Vagina (tissue), 2 donors: ENCODE measurements around the gene ANAPC5. TPM values are rescaled to one million over a fixed set of nuclear protein-coding genes. Genes with fewer than 3 reads are reported as not detected.
"Not testable (repeated sequence)": the region's sequence is repeated elsewhere in the genome, so short reads cannot be mapped to it uniquely, and the experiment has no call there.

Experiments used
- DNase-seq, 2 donors: peaks; one replicate each; pipeline ENCODE4 v3.0.0-alpha.2; 2017; ENCODE audit errors: extremely low spot score in 2 of 2
- H3K27ac ChIP-seq: fragments of 200-600 bp; sonication (generic); one replicate; pipeline ENCODE4 v1.5.1; 2019
- H3K27me3 ChIP-seq: fragments of 200-600 bp; sonication (generic); one replicate; pipeline ENCODE4 v1.5.1; 2019
- H3K36me3 ChIP-seq, 2 donors: fragments of 200-600 bp; sonication (generic); one replicate each; pipeline ENCODE4 v1.5.1; 2017 to 2019
- H3K4me1 ChIP-seq: fragments of 200-600 bp; sonication (generic); one replicate; pipeline ENCODE4 v1.5.1; 2019
- H3K4me3 ChIP-seq, 2 donors: fragments of 200-600 bp; sonication (generic); 1 replicate in 1 of 2; 2 replicates in 1 of 2; pipeline ENCODE4 v1.5.1; 2016 to 2019
- H3K9me3 ChIP-seq: fragments of 200-600 bp; sonication (generic); one replicate; pipeline ENCODE4 v1.5.1; 2019
- POLR2A ChIP-seq, 2 donors: fragments of 450-650 bp; IDR thresholded peaks; one replicate each; pipeline ENCODE4 v1.6.1; 2017; ENCODE audit warnings: antibody characterized with exemption in 2 of 2, mild to moderate bottlenecking in 2 of 2, moderate library complexity in 2 of 2
- POLR2AphosphoS5 ChIP-seq, 2 donors: sonication (generic); formaldehyde crosslinking; IDR thresholded peaks; one replicate each; pipeline ENCODE4 v1.9.0; 2017; ENCODE audit warnings: antibody characterized with exemption in 2 of 2, mild to moderate bottlenecking in 2 of 2, low read depth in 1 of 2; ENCODE audit not compliant: insufficient read depth in 1 of 2
- intact Hi-C: fragments of 100-400 bp; cut with DNase I; formaldehyde crosslinking; loops from one replicate; pipeline ENCODE4 v1.15.1; 2023
- total RNA-seq: library from RNA; depleted of rRNA; stranded (reverse); fragments of >200 nt; gene quantifications from one replicate; pipeline ENCODE4 v1.2.3, GENCODE V29; 2016
- TF ChIP-seq, protein P1 (sequence below), 3 experiments: fragments of 450-650 bp in 2 of 3; fragments of 200-600 bp in 1 of 3; sonication (generic) in 1 of 3; IDR thresholded peaks; one replicate each; pipeline ENCODE4 v1.5.1; 2017 to 2019; ENCODE audit warnings: antibody characterized with exemption in 3 of 3, mild to moderate bottlenecking in 2 of 3, moderate library complexity in 2 of 3

The ANAPC5 gene
- total RNA-seq, 1 donor from 2014 or later, result 143 TPM

- H3K9me3 ChIP-seq, result no peaks in the 10 kb centered on the region
- peaks cover 54% of the 10 kb centered on the region for H3K4me1 ChIP-seq
- no peaks in the 10 kb centered on the region for H3K27me3 ChIP-seq
- no peak overlapping the region for H3K4me3 ChIP-seq
- peak overlapping the region; percentile 80 for H3K27ac ChIP-seq
- intact Hi-C loops, result no loop called here
- no peaks in the 10 kb centered on the region for H3K36me3 ChIP-seq
- TF ChIP-seq, protein P1, sequence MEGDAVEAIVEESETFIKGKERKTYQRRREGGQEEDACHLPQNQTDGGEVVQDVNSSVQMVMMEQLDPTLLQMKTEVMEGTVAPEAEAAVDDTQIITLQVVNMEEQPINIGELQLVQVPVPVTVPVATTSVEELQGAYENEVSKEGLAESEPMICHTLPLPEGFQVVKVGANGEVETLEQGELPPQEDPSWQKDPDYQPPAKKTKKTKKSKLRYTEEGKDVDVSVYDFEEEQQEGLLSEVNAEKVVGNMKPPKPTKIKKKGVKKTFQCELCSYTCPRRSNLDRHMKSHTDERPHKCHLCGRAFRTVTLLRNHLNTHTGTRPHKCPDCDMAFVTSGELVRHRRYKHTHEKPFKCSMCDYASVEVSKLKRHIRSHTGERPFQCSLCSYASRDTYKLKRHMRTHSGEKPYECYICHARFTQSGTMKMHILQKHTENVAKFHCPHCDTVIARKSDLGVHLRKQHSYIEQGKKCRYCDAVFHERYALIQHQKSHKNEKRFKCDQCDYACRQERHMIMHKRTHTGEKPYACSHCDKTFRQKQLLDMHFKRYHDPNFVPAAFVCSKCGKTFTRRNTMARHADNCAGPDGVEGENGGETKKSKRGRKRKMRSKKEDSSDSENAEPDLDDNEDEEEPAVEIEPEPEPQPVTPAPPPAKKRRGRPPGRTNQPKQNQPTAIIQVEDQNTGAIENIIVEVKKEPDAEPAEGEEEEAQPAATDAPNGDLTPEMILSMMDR (IDR thresholded peaks at IDR 0.05), result no peak
- TF ChIP-seq POLR2AphosphoS5 (IDR thresholded peaks at IDR 0.05; ENCODE audit: insufficient read depth in 1 of 2, low read depth in 1 of 2) (no peak), POLR2A (IDR thresholded peaks at IDR 0.05) (no peak)
- no peak for DNase-seq
Observed at GRCh38 chr12:121285856-121286255, 66.4 kb downstream of the ANAPC5 start.

DNA sequence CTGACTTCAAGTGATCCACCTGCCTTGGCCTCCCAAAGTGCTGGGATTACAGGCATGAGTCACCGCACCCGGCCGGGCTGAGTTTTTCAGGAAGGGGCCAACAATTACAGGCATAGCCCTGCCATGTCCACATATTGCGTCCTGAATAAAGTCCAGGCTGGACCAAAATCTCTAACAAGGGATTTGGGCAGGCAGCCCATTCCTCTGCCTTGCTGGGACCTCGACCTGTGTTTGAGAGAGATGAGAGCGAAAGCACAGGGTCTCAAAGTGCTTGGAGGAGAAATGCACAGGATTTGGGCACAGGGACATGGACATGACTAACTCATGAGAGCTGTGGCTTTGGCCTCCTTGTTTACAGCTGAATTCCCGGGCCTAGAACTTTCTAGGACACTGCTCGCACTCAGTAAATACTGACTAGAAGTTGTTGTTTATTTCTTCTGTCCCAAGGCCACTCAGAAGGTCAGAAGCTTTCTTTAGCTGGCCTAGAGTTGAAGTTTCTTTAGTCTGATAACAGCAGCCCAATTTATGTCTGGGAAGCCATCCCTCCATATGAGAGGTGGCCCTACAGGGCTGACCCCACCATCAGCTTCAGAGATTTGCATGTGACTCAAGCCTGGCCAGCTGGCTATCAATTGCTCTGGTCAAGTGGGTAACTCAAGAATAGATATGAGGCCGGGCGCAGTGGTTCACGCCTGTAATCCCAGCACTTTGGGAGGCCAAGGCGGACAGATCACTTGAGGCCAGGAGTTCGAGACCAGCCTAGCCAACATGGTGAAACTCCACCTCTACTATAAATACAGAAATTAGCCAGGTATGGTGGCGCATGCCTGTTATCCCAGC is 67.4 kb downstream of the ANAPC5 start:
- no peaks in the 10 kb centered on the region for H3K36me3 ChIP-seq
- H3K4me3 ChIP-seq, result no peak overlapping the region
- DNase-seq, result no peak
- H3K9me3 ChIP-seq, result no peaks in the 10 kb centered on the region
- peaks cover 50% of the 10 kb centered on the region for H3K4me1 ChIP-seq
- intact Hi-C loops, result no loop called here
- no peak for TF ChIP-seq POLR2AphosphoS5 (IDR thresholded peaks at IDR 0.05; ENCODE audit: insufficient read depth in 1 of 2, low read depth in 1 of 2)
- TF ChIP-seq, protein P1 (IDR thresholded peaks at IDR 0.05), result no peak
- no peak for TF ChIP-seq POLR2A (IDR thresholded peaks at IDR 0.05)
- peak overlapping the region; percentile 80 for H3K27ac ChIP-seq
- H3K27me3 ChIP-seq, result no peaks in the 10 kb centered on the region

- TF ChIP-seq POLR2A (IDR thresholded peaks at IDR 0.05), result no peak
- TF ChIP-seq, protein P1 (IDR thresholded peaks at IDR 0.05), result no peak
- TF ChIP-seq POLR2AphosphoS5 (IDR thresholded peaks at IDR 0.05; ENCODE audit: insufficient read depth in 1 of 2, low read depth in 1 of 2), result no peak
- intact Hi-C loops, result no loop called here
- peak overlapping the region; percentile 80 for H3K27ac ChIP-seq
Observed at GRCh38 chr12:121283841-121284240, 68.4 kb downstream of the ANAPC5 start.

DNA sequence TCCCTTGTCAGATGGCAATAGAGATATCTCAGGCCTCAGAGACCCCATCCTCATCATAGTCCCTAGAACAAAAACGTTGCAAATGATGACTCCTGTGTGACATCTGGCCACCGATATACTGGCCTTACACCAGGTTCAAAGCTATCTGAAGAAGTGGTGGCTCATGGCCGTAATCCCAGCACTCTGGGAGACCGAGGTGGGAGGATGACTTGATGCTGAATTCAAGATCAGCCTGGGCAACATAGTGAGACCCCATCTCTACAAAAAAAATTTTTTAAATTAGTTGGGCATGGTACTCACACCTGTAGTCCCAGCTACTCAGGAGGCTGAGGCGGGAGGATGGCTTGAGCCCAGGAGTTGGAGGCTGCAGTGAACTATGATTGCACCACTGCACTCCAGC is 68.8 kb downstream of the ANAPC5 start:
- intact Hi-C loops, result no loop called here
- no peak for TF ChIP-seq POLR2AphosphoS5 (IDR thresholded peaks at IDR 0.05; ENCODE audit: insufficient read depth in 1 of 2, low read depth in 1 of 2)
- no peak for TF ChIP-seq POLR2A (IDR thresholded peaks at IDR 0.05)
- TF ChIP-seq, protein P1 (IDR thresholded peaks at IDR 0.05), result no peak
- no peak overlapping the region for H3K4me3 ChIP-seq
- H3K9me3 ChIP-seq, result no peaks in the 10 kb centered on the region
- no peaks in the 10 kb centered on the region for H3K36me3 ChIP-seq
- H3K27me3 ChIP-seq, result no peaks in the 10 kb centered on the region
- no peak for DNase-seq
- peaks cover 51% of the 10 kb centered on the region for H3K4me1 ChIP-seq
- peak overlapping the region; percentile 80 for H3K27ac ChIP-seq

More at GRCh38 chr12:121283841-121284240, 68.4 kb downstream of the ANAPC5 start:
- Histone ChIP-seq H3K36me3 (no peaks in the 10 kb centered on the region), H3K4me3 (no peak overlapping the region), H3K27me3 (no peaks in the 10 kb centered on the region), H3K9me3 (no peaks in the 10 kb centered on the region), H3K4me1 (peaks cover 52% of the 10 kb centered on the region)
- DNase-seq, result no peak

DNA sequence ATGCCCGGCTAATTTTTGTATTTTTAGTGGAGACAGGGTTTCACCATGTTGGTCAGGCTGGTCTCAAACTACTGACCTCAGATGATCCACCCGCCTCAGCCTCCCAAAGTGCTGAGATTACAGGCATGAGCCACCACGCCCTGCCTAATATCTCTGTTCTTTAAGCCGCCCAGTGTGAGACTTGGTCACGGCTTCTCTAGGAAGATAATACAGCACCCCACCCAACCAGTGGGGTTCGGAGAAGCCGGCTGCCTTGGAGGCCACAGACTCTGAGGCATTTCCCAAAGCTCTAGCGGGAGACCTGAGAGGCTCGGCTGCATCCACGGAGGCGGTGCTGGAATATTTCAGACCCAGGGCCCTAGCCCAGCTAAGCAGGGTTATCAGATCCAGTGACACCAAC is 69.3 kb downstream of the ANAPC5 start:
- DNase-seq, intact Hi-C loops, H3K4me3 ChIP-seq, H3K27me3 ChIP-seq, H3K9me3 ChIP-seq, H3K36me3 ChIP-seq: not testable (repeated sequence)
- Histone ChIP-seq H3K4me1 (peaks cover 46% of the 10 kb centered on the region), H3K27ac (peak overlapping the region; percentile 33)
